GM10248 (cell line): Measurements from ENCODE around the gene KRTAP9-9.

ENCODE experiments used
- CTCF ChIA-PET: fragments of 300-600 bp; sonication (Branson Sonifier 250); formaldehyde crosslinking; extraction: SDS; loops from one replicate; lab custom pipeline; 2021; ENCODE audit warnings: antibody characterized with exemption; lab: Yijun Ruan, JAX
- POLR2A ChIA-PET: fragments of 350-650 bp; sonication (Branson Sonifier 250); formaldehyde crosslinking; extraction: SDS; loops from one replicate; lab custom pipeline; 2020; ENCODE audit warnings: antibody characterized with exemption; lab: Yijun Ruan, JAX
- DNase-seq: peaks from one replicate; pipeline ENCODE4 v3.0.0; 2012; ENCODE audit errors: extremely low spot score
- TF ChIP-seq, protein P1 (sequence below): IDR thresholded peaks from 2 replicates; pipeline ENCODE4 v1.5.1; 2012; ENCODE audit warnings: mild to moderate bottlenecking, low read depth; ENCODE audit errors: extremely low read depth, missing control alignments, control extremely low read depth

KRTAP9-9 gene

DNA sequence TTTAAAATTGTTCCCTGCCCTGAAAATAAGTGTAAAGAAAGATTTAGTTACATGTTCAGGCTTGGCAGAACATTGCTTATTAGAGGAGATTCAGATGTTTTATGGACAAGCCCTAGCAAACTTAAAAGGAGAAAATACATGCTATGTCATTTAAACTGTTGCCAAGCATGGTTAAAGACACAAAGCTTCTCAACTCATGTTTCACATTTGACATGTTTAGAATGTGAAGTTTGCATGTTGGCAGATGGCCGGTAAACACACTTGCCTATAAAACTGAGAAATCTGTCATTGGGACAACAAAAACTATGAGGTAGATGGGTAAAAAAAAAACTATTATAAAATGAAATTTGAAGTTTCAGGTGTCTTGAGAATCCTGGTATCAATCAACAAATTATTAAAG is 41.7 kb downstream of the KRTAP9-9 start:
- CTCF ChIA-PET, result no interaction called here

DNA sequence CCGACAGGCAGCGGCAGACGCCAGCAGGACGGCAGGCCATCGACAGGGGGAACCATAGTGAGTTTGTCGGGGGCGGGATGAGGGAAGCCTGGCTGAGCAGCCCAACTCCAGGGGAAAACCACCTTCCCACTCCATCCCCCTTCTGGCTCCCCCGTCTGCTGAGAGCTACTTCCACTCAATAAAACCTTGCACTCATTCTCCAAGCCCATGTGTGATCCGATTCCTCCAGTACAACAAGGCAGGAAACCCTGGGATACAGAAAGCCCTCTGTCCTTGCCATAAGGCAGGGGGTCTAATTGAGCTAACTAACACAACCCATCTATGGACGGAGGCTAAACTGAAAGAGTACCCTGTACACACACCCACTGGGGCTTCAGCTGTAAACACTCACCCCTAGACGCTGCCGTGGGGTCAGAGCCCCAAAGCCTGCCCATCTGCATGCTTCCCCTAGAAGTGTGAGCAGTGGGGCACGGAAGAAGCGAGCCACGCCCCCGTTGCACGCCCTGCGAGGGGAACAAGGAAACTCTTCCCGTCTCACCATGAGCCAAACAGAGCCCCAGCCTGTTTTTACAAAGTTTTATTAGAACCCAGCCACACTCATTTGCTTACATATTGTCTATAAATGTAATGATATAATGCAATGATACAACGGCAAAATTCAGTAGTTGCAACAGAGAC is 43.4 kb downstream of the KRTAP9-9 start:
- TF ChIP-seq, protein P1, sequence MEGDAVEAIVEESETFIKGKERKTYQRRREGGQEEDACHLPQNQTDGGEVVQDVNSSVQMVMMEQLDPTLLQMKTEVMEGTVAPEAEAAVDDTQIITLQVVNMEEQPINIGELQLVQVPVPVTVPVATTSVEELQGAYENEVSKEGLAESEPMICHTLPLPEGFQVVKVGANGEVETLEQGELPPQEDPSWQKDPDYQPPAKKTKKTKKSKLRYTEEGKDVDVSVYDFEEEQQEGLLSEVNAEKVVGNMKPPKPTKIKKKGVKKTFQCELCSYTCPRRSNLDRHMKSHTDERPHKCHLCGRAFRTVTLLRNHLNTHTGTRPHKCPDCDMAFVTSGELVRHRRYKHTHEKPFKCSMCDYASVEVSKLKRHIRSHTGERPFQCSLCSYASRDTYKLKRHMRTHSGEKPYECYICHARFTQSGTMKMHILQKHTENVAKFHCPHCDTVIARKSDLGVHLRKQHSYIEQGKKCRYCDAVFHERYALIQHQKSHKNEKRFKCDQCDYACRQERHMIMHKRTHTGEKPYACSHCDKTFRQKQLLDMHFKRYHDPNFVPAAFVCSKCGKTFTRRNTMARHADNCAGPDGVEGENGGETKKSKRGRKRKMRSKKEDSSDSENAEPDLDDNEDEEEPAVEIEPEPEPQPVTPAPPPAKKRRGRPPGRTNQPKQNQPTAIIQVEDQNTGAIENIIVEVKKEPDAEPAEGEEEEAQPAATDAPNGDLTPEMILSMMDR, result no peak
- CTCF ChIA-PET, result no interaction called here
- no peak for DNase-seq
- POLR2A ChIA-PET, result no interaction called here

More for the DNA sequence above, 41.7 kb downstream of the KRTAP9-9 start:
- TF ChIP-seq, protein P1, result no peak
- POLR2A ChIA-PET, result no interaction called here
- no peak for DNase-seq

DNA sequence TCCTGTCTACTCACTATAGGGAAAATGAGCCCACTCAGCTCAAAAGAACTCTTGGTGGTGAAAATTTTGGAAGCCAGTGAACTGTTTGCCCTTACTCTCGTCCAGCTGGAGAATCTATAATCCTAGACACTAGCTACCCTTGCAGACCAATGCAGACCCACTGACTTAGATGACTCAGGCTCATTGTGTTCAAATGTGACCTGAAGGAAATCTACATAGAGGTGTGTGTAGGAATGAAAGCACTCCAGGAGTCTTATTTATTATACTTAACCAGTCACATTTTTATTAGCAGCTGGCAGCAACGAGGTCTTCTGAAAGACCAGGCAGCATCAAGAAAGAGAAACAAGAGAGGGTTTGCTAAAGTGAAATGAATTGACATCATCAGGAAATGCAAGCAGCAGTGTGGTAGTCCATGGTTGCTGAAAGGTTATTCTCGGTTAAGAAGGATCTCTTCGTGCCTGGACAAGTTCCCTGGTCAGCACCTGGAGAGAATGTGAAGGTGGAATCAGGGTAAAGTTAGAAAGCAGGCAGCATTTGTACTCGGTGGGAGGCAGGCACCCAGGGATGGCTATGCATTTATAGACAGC is 46.1 kb downstream of the KRTAP9-9 start:
- TF ChIP-seq, protein P1, result no peak
- CTCF ChIA-PET, result no interaction called here
- POLR2A ChIA-PET, result no interaction called here
- no peak for DNase-seq

DNA sequence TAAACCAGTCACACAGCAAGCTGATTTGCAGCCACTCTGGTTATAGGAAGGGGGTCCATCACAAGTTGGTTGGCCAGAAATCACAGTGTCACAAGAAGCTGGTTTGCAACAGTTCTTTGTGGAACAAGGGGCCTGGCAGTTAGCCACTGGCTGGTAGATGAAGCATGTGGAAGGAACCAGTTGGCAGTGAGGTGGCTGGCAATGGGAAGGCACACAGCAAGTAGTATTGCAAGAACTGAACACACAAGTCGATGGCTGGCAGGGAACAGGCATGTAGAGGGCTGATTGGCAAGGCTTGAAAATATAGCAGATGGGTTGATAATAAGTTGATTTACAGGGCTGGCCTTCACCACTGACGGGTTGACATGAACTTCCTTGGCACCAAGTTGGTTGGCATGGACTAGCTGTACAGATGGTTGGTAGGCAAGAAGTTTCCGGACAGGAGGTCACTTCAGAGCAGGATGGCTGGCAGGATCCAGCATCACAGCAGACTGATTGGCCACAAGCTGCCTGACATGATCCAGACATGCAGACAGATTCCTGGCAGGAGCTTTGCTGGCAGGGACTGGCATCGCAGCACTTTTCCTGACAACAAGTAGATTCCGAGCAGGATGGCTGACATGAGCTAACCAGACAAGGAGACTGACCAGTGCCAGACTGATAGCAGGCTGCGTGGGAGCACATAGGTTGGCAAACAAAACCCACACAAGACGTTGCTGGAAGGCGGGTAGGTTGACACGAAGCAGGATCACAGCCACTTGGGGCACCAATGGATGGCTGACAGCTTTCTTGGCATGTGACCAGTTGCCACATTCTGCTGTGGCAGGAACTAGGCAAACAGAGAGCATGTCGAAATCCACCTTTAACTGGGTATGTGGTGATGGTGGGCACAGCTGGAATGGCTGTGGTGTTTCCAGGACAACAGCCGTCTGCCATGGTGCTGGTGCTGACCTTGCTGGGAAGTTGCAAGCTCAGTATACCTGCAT is 47.0 kb downstream of the KRTAP9-9 start, which contains the start of gene KRTAP29-1:
Gene KRTAP29-1 (minus strand): TSS at position 936 of the 986 bp plus-strand sequence. CDS start 0 bp downstream, at position 936.
- no peak for DNase-seq
- TF ChIP-seq, protein P1, result no peak
- CTCF ChIA-PET, result interaction anchor here (1.9 kb wide), 1 partner anchor 20 kb away, joined by 6 read pairs; no protein-coding TSS in a partner anchor
- POLR2A ChIA-PET, result no interaction called here

DNA sequence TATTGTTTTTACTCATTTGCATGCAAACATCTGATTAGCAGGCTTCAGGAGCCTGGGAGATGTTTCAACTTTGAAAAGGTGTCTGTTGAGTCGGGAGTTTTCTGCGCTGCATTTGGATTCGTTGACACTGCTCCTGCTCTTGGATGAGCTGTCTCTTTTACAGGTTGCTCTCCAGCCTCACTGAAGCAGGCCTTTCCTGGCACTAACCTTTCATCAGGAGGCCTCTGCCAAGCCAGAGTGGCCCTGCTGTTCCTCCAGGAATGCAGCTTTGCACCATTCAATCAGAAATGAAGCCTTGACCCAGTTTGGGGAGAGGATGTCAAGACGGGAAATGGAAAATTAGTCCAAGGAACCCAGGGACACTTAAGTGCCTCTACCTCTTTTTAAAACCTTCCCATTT is 47.8 kb downstream of the KRTAP9-9 start:
- ChIA-PET CTCF (interaction anchor here (1.5 to 1.9 kb wide), 2 partner anchors 10 to 20 kb away, joined by 4 to 6 read pairs; no protein-coding TSS in a partner anchor), POLR2A (no interaction called here)
- no peak for DNase-seq
- TF ChIP-seq, protein P1, result no peak

DNA sequence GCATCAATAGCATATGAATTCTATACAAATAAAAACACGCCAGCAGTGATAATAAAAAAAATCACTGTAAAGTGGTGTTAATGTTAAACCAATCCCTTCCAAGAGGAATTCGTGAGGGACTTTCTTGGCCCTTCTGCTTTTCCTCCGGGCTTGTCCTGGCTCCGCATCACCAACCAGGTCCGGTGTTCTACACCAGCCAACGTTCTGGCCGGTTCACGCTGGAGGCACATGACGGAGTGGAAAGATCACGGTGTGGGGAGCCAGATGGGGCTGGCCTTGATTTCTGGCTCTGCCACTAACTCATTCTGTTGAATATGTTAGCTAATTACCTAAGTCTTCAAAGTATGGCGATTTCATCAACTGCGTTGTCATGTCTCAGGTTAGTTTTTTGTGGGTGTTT is 48.9 kb downstream of the KRTAP9-9 start:
- no peak for DNase-seq
- ChIA-PET CTCF (interaction anchor here (1.5 to 1.9 kb wide), 3 partner anchors 9 to 18 kb away, joined by 4 to 6 read pairs (median 4); no protein-coding TSS in a partner anchor), POLR2A (no interaction called here)
- TF ChIP-seq, protein P1, result no peak
